Measurements from ENCODE around the gene GARIN5B. TPM values are rescaled to one million over a fixed set of nuclear protein-coding genes. Genes with fewer than 3 reads are reported as not detected.
A peak's percentile ranks its signal among the peaks of the same experiment; 100 is the strongest.

The GARIN5B gene
- total RNA-seq, 1 experiment from 2014 or later, result 0.11 TPM

DNA sequence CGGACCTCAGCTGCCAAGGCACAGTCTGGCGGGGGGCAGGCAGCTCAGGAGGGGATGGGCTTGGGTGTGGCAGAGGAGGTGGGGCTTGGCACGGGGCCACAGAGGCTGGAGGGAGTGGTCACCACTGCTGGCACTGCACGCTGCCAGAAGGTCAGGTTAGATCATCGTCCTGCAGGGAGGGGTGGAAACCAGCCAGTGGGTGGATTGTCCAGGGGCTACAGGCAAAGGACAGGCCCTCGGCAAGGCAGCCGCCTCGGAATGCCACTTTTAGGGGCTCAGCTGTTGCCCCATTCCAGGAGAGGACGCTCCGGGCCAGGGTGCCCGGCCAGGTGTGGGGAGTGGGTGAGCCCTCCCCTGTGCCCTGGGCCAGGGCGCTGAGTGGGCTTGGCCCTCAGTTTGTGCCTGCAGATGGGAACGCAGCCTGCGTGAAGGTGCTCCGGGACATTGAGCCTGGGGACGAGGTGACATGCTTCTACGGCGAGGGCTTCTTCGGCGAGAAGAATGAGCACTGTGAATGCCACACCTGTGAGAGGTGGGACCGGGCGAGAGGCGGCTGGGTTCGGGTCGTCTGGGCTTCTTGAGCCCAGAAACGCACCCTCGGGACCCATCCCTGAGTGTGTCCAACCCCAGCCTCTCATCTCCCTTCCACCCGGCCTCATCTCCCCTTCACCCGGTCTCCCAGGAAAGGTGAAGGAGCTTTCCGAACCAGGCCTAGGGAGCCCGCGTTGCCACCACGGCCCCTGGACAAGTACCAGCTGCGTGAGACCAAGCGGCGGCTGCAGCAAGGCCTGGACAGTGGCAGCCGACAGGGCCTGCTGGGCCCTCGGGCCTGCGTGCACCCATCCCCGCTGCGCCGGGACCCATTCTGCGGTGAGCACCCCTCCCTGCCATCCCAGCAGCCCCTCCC lies 17.0 kb downstream of the GARIN5B start:
- TF ChIP-seq, protein P1, sequence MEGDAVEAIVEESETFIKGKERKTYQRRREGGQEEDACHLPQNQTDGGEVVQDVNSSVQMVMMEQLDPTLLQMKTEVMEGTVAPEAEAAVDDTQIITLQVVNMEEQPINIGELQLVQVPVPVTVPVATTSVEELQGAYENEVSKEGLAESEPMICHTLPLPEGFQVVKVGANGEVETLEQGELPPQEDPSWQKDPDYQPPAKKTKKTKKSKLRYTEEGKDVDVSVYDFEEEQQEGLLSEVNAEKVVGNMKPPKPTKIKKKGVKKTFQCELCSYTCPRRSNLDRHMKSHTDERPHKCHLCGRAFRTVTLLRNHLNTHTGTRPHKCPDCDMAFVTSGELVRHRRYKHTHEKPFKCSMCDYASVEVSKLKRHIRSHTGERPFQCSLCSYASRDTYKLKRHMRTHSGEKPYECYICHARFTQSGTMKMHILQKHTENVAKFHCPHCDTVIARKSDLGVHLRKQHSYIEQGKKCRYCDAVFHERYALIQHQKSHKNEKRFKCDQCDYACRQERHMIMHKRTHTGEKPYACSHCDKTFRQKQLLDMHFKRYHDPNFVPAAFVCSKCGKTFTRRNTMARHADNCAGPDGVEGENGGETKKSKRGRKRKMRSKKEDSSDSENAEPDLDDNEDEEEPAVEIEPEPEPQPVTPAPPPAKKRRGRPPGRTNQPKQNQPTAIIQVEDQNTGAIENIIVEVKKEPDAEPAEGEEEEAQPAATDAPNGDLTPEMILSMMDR (conservative IDR thresholded peaks at IDR 0.05), result no peak
- no peak for TF ChIP-seq EZH2 (IDR thresholded peaks at IDR 0.05; ENCODE audit: low read depth)
- DNase-seq, result peak in 1 of 2 experiments; percentile 85
- Histone ChIP-seq H3F3A (ENCODE audit: insufficient read depth, low read depth) (peaks cover 6% of the 10 kb centered on the region; the same call in 1 of the 2 replicates), H3K27me3 (ENCODE audit: insufficient read depth, low read depth) (no peaks in the 10 kb centered on the region), H3K27ac (no peak overlapping the region), H4K20me1 (ENCODE audit: insufficient read depth) (peaks cover 19% of the 10 kb centered on the region), H3K4me3 (no peak overlapping the region), H3K79me2 (ENCODE audit: low read depth) (peaks cover 11% of the 10 kb centered on the region), H3K9me3 (ENCODE audit: insufficient read depth, low read depth) (no peaks in the 10 kb centered on the region), H3K9me2 (ENCODE audit: insufficient read depth) (no peaks in the 10 kb centered on the region), H2AFZ (no peak overlapping the region), H3K4me2 (no peak overlapping the region), H3K4me1 (replicated peaks; ENCODE audit: insufficient read depth) (peaks cover 31% of the 10 kb centered on the region), H3K36me3 (ENCODE audit: low read depth) (0 out of 2 replicates have a peak, but pooled peaks cover 5% of the 10 kb centered on the region)
- ChIA-PET POLR2A (ENCODE audit: unreplicated experiment) (interaction anchor here (0.6 kb wide), 4 partner anchors 12 to 158 kb away, joined by 3 to 7 read pairs (median 4); no protein-coding TSS in a partner anchor), CTCF (interaction anchor here (0.6 kb wide), 2 partner anchors 8 to 53 kb away, joined by 4 read pairs; partner anchors contain the start of gene COX6B2)
- intact Hi-C loops (cut with micrococcal nuclease; ENCODE audit: unreplicated experiment), result no loop called here
- BruUV-seq (replicated peaks), result no TSS peak

DNA sequence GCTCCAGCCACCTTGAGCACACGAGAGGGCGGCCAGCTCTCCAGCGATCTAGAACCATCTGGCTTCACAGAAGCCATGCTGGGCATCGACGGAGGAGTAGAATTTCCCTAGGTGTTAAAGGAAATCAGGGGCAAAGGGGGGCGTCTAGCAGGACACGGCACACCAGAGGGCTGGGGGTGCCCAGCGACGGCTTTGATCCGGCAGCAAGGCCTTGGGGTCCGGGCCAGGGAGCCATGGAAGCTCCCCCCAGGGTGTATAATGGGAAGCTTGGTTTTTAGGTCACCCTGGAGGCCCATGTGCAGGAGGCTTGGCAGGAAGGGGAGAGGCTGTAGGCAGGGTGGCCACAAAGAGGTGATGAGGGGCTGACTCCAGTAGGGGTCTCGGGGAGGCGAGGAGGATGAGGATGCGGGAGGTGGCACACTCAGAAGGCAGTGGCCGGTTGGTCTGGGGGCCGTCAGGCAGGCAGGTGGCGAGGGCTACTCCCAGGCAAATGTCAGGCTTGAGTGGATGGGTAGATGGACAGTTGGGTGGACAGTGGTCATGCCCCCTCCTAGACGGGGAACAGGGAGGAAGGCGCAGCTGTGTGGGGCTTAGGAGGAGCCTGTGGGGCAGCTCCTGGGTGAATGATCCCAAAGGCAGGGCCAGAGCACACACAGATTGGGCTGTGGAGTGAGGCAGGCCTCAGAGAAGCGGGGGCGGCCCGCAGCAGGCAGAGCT lies 17.8 kb downstream of the GARIN5B start:
- no peaks in the 10 kb centered on the region for H3K27me3 ChIP-seq (ENCODE audit: insufficient read depth, low read depth)
- peaks cover 18% of the 10 kb centered on the region for H3K79me2 ChIP-seq (ENCODE audit: low read depth)
- ChIA-PET CTCF (interaction anchor here (0.6 kb wide), 1 partner anchor 9 kb away, joined by 4 read pairs; the partner anchor contains the start of gene COX6B2), POLR2A (ENCODE audit: unreplicated experiment) (interaction anchor here (0.6 kb wide), 5 partner anchors 12 to 1209 kb away, joined by 3 to 7 read pairs (median 5); no protein-coding TSS in a partner anchor)
- peaks cover 19% of the 10 kb centered on the region for H4K20me1 ChIP-seq (ENCODE audit: insufficient read depth)
- no peaks in the 10 kb centered on the region for H3K9me3 ChIP-seq (ENCODE audit: insufficient read depth, low read depth)
- no peak overlapping the region for H3K4me3 ChIP-seq
- peak in 1 of 2 experiments; percentile 33 for DNase-seq
- H2AFZ ChIP-seq, result no peak overlapping the region
- intact Hi-C loops (cut with micrococcal nuclease; ENCODE audit: unreplicated experiment), result no loop called here
- H3K36me3 ChIP-seq (ENCODE audit: low read depth), result 0 out of 2 replicates have a peak, but pooled peaks cover 5% of the 10 kb centered on the region
- no peak overlapping the region for H3K27ac ChIP-seq
- no TSS peak for BruUV-seq (replicated peaks)
- H3F3A ChIP-seq (ENCODE audit: insufficient read depth, low read depth), result peaks cover 4% of the 10 kb centered on the region; the same call in 1 of the 2 replicates
- TF ChIP-seq, protein P1 (conservative IDR thresholded peaks at IDR 0.05), result no peak
- TF ChIP-seq EZH2 (IDR thresholded peaks at IDR 0.05; ENCODE audit: low read depth), result no peak
- peaks cover 23% of the 10 kb centered on the region for H3K4me1 ChIP-seq (replicated peaks; ENCODE audit: insufficient read depth)
- no peak overlapping the region for H3K4me2 ChIP-seq
- no peaks in the 10 kb centered on the region for H3K9me2 ChIP-seq (ENCODE audit: insufficient read depth)

DNA sequence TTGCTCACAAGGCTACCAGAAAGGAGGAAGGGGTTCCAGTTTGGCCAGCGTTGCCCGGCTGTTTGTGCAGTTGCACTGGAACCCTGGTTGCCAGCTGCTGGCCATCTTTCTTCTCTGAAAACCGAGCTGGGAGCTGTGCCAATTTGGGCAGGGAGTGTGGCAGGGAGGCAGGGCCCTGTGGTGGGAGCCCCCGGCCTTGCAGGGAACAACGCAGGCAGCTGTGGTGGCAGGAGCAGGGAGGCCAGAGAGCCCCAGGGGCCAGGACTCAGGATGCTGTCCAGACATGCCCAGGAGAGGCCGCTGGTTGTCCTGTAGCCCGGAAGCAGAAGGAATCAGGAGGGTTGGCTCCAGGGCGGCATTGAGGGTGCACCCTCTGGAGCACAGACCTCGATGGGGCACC lies 18.6 kb downstream of the GARIN5B start:
- H3K9me3 ChIP-seq (ENCODE audit: insufficient read depth, low read depth), result no peaks in the 10 kb centered on the region
- H3K27me3 ChIP-seq (ENCODE audit: insufficient read depth, low read depth), result no peaks in the 10 kb centered on the region
- ChIA-PET CTCF (no interaction called here), POLR2A (ENCODE audit: unreplicated experiment) (interaction anchor here (0.5 to 0.6 kb wide), 2 partner anchors 43 to 280 kb away, joined by 3 to 4 read pairs; partner anchors contain the start of gene ZNF784)
- peak in 1 of 2 experiments; percentile 12 for DNase-seq
- H2AFZ ChIP-seq, result no peak overlapping the region
- H4K20me1 ChIP-seq (ENCODE audit: insufficient read depth), result peaks cover 19% of the 10 kb centered on the region
- no peak for TF ChIP-seq EZH2 (IDR thresholded peaks at IDR 0.05; ENCODE audit: low read depth)
- TF ChIP-seq, protein P1 (conservative IDR thresholded peaks at IDR 0.05), result no peak
- H3K4me2 ChIP-seq, result no peak overlapping the region
- 0 out of 2 replicates have a peak, but pooled peaks cover 5% of the 10 kb centered on the region for H3K36me3 ChIP-seq (ENCODE audit: low read depth)
- intact Hi-C loops (cut with micrococcal nuclease; ENCODE audit: unreplicated experiment), result no loop called here
- H3F3A ChIP-seq (ENCODE audit: insufficient read depth, low read depth), result peaks cover 4% of the 10 kb centered on the region; the same call in 1 of the 2 replicates
- no TSS peak for BruUV-seq (replicated peaks)
- H3K4me3 ChIP-seq, result no peak overlapping the region
- H3K79me2 ChIP-seq (ENCODE audit: low read depth), result peaks cover 22% of the 10 kb centered on the region
- peaks cover 16% of the 10 kb centered on the region for H3K4me1 ChIP-seq (replicated peaks; ENCODE audit: insufficient read depth)
- H3K9me2 ChIP-seq (ENCODE audit: insufficient read depth), result no peaks in the 10 kb centered on the region
- H3K27ac ChIP-seq, result no peak overlapping the region
